IPS-NIHi11 (cell line): Measurements from ENCODE around the gene KCNK10.
"Not testable (repeated sequence)": the region's sequence is repeated elsewhere in the genome, so short reads cannot be mapped to it uniquely, and the experiment has no call there.

Source experiments
- DNase-seq: peaks from one replicate; pipeline ENCODE4 v3.0.0; 2012; ENCODE audit warnings: mixed read lengths, low spot score

The KCNK10 gene

DNA sequence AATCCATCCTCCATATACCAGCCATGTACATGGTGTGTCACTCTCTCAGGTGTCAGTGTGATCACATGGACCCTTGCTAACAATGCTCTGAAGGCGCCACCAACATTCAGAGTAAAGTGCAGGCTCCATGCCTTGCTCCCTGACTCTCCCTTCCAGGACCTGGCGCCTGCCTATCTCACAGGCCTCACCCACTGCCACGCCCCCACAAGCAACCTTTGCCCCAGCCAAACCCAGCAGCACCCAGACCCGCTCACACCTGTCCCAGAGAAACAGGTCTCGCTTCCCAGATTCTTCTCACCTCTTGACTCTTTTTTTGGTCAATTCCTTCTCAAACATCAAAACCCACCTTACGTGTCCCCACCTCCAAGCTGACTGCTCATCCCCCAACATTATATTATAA is 52.3 kb downstream of the KCNK10 start:
- DNase-seq = peak; percentile 41

DNA sequence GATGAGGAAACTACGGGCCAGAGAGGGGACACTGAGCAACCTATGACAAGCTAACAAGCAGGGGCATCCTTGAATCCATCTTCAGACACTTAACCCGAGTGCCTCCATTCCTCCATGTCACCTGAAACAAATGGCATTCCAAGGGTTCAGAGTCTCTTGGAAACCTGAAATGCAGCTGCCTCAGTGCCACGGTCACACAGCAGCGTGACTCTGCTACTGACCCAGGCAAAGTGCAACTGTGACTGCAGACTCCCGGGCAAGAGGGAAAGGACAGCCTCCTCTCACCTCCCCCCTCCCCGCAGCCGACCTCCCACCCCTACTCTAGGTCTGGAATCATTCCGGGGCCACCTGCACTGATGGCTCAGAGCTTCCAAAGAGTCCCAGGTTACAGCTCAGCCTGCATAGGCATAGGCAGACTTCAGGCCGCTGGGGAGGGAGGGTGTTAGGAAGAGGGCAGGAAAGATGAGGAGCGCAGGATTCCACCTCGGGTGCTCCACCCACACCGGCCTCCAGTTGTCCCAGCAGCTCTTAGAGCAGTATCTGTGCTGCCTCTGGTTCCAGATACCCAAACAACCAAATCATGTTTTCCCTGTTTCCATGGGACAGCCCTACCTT is 53.2 kb downstream of the KCNK10 start:
- no peak for DNase-seq

DNA sequence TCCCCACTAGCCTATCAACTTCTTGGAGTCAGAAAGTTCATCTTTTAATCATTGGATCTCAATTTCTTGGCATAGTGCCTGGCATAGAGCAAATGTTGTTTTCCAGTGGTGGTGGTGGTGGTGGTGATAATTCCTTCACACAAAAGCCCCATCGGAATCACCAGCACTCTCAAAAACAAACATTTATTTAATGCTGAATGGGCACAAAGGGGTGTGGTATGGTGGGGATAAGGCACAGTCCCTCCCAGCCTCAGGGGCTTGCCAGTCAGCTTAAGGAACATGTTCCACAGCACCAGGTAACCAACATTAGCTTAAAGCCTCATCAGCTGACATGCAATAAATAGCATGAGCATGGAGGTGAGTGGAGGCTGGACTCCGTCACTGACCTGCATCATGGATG is 56.6 kb downstream of the KCNK10 start:
- no peak for DNase-seq

DNA sequence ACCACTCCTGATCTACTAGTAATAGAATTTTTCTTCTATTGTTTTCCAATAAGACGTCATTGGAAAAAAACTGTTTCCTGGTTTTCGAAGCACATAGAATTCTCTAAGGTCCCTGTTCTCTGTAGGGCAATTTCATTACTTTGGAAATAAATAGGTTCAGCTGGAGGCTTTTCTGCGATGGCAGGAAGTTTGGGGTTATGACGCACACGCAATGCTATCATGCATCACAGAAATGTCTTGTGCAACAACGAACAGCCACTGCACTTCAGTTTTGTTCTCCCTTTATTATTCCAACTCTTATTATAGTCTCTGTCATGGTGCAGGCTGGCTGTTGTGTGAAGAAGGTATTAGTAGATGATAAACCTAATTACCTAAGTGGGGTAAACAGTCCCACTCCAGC is 59.0 kb downstream of the KCNK10 start:
- no peak for DNase-seq

DNA sequence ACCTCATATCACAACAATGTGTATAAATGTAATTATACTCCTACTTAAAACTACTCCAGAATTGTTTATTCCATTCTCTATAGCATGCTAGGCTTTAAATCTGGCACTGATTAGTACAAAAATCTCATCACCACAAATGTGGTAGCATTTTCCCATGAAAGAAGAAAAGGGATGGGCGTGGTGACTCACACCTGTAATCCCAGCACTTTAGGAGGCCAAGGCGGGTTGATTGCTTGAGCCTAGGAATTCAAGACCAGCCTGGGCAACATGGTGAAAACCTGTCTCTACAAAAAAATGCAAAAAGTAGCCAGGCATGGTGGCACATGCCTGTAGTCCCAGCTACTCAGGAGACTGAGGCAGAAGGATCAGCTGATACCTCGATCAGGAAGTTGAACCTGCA is 61.8 kb downstream of the KCNK10 start:
- not testable (repeated sequence) for DNase-seq

DNA sequence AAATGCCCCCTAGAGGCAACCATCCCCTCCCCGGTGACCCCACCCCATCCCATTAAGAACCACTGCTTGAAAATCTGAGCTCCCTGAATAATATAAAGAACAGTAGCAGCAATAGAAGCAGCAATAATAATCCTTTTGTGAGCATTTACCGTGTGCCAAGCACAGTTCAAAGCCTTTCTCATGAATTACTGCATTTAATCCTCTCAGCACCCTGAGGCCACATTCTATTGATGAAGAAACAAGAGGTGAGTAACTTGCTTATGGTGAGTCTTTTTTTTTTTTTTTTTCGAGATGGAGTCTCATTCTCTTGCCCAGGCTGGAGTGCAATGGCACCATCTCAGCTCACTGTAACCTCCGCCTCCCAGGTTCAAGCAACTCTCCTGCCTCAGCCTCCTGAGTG is 65.0 kb downstream of the KCNK10 start:
- DNase-seq = no peak

DNA sequence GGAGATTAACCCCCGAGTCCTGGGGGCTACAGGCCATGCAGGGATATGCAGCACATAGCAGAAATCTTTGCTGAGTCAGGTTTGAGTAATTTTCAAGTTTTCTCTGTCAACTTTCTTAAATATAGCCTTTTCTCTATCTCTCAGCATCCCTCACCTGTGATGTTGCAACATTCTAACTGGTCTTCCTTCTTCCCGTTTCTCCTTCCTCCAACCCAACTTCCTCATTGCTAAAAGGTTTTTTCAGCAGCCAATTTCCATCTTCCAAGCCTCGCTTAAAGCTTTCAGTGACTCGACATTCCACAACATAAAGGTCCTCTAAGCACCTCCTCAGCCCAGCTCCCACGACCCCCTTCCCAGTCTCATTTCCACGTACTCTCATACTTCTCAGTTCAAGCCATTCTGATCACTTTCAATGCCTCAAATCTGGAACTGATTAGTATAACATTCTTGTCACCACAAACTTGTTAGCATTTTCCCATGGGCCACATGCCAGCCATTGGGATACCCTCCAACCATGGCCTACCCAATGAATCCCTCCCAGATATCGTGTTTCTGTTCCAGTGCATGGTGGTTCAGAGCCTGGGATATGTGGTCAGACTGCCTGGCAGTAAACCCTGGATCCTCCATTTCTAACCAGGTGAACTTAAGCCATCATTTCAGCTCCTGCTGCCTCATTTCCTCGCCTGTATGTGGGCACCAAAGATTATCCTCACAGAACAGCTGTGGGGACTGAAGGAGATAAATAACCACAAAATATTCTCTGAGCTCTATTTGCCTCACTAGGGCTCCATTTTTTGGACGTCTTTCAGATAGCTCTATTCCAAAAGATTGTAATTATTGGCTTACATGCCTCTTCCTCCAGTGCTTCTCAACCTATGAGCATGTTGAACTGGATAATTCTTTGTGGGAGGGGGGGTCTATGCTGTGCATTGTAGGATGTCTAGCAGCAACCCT is 65.8 kb downstream of the KCNK10 start:
- no peak for DNase-seq

DNA sequence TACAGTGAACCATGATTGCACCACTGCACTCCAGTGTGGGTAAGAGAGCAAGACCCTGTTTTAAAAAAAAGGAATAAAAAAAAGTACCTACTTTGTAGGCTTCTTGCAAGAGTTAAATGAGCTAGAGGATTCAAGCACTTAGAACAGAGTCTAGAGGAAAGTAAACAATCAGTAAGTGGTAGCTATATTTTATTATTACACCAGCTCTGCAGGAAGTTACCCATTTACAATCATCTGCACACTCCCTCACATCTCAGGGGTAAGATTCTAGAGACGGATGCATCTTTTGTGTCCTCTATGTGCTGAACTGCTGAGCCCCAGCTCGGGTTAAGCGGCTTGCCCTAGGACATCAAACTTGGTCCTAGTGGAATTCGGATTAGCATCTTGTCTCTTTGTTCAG is 67.3 kb downstream of the KCNK10 start:
- DNase-seq = no peak

DNA sequence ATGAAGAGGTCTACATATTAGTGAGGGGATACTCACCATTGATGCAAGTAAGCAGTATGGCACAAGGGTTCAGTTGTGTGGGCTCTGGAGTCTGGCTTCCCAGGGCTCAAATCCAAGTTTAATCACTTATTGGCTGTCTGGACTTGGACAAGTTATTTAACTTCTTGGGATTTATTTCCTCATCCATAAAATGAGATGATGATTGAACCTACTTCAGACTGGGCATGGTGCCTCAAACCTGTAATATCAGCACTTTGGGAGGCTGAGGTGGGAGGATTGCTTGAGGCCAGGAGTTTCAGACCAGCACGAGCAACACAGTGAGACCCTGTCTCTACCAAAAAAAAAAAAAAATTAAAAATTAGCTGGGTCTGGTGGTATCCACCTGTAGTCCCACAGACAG is 67.9 kb downstream of the KCNK10 start:
- DNase-seq = no peak

DNA sequence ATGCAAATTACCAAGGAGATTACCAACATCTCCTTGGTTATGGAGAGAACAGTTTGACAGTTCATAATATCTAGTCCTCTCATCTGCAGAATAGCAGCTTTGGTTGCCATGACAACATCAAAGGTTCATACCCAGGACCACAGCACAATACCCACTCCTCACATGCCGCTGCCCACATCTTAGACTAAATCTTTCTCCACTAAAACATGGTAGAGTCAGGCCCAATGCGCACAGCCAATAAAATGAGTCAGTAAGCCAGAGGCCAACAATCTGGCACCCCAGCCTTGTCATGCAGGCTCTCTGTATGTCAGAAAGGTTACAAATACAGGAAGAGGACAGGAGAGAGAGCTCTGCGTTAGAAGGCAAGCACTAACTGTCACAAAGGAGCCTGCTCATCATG is 70.6 kb downstream of the KCNK10 start:
- no peak for DNase-seq

DNA sequence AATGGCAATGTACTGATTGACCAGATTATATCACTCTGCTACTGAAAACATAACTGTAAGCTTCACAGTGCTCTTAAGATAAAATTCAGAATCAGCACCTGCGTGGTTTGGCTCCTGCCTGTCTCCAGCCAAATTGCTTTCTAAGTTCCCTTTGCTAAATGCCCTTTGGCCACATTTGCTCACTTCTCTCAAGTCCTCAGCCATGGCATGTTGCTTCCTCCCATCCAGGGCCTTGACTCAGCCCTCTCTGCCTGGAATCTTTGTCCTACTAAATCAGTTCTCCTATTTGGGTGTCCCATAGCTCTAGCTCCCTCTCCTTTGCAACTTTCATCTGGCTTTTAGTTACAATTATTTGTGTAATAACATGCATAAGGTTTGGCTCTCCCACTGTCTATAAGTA is 71.4 kb downstream of the KCNK10 start:
- no peak for DNase-seq

DNA sequence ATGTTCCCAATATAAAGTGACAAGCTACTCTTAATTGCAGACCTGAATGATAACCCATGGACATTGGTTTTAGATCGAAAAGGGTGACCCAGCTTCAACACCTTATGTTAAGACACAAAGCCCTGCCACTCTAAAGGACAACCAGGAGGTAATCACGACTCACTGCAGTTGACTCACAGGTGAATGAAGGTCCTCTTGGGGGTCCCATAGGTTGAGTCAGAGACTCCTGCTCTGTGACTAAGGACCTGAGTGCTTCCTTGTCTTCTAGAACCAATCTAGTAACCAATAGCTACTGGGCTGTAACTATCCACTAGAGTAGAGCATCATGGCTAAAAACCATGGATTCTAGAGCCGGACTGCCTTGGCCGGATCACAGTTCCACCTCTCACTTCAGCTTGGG is 73.8 kb downstream of the KCNK10 start:
- no peak for DNase-seq

DNA sequence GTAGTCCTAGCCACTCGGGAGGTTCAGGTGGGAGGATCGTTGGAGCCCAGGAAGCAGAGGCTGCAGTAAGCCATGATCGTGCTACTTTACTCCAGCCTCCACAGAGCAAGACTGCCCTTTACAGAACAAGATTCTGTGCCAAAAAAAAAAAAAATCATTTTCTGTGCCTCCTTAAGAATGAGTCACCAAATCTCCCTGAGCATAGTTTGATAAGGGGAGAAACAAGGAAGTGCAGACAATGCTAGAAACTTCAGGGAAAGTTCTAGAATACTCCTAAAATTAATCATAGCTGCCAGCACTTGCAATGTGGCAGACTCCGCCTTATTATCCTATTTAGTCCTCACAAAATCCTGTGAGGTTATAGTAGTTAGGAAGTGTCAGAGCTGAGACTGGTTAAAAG is 74.5 kb downstream of the KCNK10 start:
- no peak for DNase-seq

DNA sequence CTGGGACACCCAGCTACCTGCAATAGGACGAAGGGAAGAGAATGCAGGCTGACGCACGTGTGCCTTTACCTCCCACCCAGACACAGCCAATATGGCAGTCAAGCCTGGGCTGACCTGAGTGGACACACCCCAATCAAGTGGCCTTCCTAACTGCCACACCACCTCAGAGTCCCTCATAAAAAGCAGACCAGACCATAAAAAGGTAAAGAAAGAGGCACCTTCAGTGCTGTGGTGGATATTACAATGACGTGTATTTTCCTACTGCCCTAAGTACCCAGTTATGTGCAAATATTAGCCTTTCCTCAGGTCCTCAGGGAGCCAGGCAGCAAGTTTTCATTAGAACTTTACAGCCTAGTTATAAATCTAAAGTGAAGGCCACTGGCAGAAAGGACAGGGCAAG is 75.8 kb downstream of the KCNK10 start:
- no peak for DNase-seq

DNA sequence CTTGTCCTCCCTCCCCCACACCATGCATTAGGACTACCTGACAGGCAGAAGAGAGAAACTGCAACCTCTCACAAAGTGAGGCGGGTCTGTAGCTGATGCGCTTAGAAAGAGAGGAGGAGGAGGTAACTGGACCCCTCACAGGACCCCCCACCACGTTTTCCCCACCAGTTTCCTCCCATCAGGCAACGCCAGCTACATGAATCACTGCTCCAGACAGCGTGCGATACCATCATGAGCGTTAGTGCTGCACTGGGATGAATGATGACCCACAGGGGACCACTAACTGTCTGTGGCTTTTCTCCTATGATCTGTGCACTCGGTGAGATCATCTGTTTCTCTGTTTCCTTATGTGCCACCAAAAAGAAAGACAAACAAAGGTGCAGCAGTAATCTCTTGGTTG is 77.7 kb downstream of the KCNK10 start:
- DNase-seq = no peak

DNA sequence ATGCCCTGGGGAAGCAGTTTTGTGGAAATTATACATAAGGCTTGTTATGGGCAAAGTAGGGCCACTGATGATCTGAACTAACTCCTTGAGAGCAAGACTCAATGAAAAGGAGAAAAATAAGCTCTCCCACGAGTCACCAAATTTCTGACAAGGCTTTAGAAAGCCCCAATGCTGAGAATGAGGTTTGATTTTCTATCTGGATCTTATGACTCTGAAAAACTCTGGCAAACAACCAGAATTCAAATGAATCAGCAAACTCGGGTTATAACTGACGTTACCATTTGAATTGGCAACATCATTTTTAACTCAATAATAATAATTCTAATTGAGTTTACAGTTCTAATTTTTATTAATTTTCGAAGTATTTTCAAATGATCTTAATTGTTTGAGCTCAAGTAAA is 79.1 kb downstream of the KCNK10 start:
- no peak for DNase-seq

DNA sequence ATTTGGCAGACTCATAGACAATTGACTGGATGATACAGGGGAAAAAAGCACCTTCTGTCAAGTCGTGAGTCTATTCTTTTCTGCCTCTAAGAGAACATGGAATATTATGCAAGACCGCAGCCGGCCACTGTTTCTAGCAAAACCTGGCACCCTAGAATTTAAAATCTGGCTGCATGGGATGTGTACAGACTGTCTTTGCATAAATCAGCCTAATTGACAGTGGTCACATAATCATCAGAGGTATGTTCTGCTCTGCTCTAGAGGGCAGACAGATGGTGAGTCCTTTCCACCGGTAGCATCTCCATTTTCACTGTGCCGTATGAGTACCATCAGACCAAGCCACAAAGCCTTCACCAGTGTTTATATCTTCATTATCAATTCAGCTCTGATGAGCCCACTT is 80.6 kb downstream of the KCNK10 start:
- no peak for DNase-seq

DNA sequence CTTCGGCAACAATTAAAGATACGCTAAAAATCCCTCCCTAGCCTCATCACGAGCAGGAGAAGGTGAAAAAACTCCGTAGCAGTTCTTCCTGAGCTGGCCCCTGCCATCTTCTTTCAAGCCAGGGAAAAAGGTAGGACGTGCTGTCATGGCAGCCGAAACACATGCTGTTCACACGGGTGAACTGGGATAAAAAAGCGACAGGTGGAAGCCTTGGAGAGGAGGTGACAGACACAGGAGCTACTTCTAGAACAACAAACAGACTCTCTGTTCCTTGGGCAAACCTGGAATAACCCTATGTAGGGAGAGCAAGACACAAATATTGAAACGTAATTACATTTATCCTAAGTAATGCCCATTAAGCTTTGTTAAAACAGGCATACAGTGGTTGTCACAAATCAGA is 81.3 kb downstream of the KCNK10 start:
- DNase-seq = no peak

DNA sequence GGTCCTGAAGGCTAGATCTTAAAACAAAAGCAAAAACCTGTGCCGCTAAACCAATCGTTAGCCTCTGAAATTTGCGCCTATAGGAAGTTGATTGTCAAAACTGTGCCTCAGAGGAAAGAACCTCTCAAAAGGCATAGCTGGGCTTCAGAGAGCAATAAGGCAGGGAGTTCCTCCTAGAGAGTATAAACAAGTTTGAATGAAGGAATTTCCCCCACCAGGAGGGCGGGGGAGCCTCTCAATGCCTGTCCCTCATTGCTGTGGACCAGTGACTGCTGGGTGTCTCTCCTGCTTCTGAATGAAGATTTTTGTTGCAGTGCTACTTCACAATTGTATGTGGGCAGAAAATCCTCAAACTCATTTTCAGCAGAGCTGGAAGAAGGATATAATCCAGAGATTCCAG is 88.6 kb downstream of the KCNK10 start:
- DNase-seq = no peak

DNA sequence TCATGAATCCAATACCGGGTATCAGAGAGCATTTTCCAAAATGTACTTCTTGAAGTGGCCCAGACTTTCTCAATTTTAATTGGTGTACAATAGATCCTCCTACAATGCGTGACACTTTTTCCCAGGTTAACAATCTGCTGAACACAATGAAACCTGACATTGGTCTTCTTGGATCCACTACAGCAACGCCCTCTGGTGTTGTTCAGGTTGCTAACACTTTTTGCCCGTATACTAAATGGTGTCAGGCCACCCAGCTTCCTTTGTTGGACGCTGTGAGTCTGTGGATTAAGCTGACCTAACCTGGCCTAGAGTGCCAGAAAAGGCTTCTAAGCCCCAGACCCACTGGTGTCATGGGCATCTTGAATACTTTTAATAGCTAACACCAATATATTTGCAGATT is 89.2 kb downstream of the KCNK10 start:
- peak; percentile 38 for DNase-seq

DNA sequence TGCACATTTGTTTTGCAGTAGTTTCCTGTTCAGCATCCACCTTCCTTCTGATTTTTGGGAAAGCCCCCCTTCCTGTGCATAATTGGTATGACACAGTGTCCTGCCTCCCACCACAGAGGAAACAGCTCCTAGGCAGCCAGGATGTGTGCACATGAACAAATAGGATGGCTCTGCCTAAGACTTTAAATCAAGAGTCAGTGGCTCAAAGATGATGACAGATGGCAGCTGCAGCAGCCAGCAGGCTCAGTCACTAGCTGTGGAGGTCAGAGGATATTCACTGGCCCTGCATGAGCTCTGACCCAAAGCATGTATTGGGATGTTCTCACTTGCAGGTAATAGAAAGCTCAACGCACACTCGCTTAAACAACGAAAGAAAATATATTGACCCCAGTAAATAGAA is 90.3 kb downstream of the KCNK10 start:
- no peak for DNase-seq

DNA sequence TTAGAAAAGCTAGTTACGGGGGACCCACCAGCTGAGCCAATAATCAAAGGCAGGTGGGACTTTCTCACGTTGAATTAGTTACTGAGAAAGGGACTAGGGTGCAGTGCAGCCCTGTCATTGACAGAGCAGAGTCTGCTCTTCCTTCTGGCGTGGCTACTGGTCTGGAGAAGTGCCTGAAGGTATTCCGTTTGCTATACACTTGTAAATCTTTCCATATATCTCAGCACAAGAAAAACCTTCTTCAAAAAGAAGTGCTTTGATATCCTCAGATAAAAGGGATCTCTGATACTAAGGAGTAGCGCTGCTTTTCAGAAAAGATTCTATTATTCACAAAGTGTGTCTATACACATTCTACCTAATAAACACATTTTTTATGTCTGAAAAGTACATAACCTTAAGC is 91.5 kb downstream of the KCNK10 start:
- DNase-seq = no peak

DNA sequence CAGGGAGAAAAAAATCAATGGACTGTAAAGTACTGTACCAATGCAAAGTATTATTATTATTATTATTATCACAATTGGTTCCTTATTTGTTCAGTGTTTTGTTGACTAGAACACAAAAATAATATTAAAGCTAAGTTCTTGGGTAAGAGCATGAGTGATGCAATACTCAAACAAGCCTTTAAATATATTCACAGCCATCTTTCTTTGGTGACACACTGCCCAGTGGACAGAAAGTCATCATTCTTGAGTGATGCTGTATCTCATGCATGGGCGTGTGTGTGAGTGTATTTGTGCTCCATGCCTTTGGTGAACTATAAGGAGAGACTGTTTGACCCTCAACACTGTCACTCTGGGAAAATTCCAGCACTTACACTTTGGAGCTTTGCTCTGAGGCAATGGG is 93.6 kb downstream of the KCNK10 start:
- DNase-seq = no peak
